Neural cell (in vitro differentiated cells): ENCODE data around the gene SMCHD1.

Source experiments
- CTCF ChIP-seq: fragments of 450-650 bp; IDR thresholded peaks from 2 replicates; pipeline ENCODE4 v1.5.1; 2014; ENCODE audit warnings: antibody characterized with exemption, mild to moderate bottlenecking, moderate library complexity; ENCODE audit not compliant: poor library complexity, severe bottlenecking
- EP300 ChIP-seq: fragments of 450-650 bp; conservative IDR thresholded peaks from 2 replicates; pipeline ENCODE4 v1.6.1; 2014; ENCODE audit warnings: antibody characterized with exemption, mild to moderate bottlenecking, moderate library complexity; ENCODE audit not compliant: poor library complexity, severe bottlenecking
- EZH2 ChIP-seq: fragments of 200-600, 300-800 bp; shearing (Covaris generic), sonication (generic); IDR thresholded peaks from 2 replicates; pipeline ENCODE4 v1.6.1; 2014; ENCODE audit warnings: antibody characterized with exemption, low read length, borderline replicate concordance, mild to moderate bottlenecking; ENCODE audit not compliant: insufficient read depth, poor library complexity, severe bottlenecking
- POLR2AphosphoS5 ChIP-seq: IDR thresholded peaks from 2 replicates; pipeline ENCODE4 v1.6.1; 2012
- RAD21 ChIP-seq: fragments of 450-650 bp; conservative IDR thresholded peaks from 2 replicates; pipeline ENCODE4 v1.6.1; 2014; ENCODE audit warnings: antibody characterized with exemption, mild to moderate bottlenecking, moderate library complexity
- SMC3 ChIP-seq: fragments of 450-650 bp; conservative IDR thresholded peaks from 2 replicates; pipeline ENCODE4 v1.6.1; 2014; ENCODE audit warnings: antibody characterized with exemption, mild to moderate bottlenecking, moderate library complexity; ENCODE audit not compliant: poor library complexity
- TAF1 ChIP-seq: IDR thresholded peaks from 2 replicates; pipeline ENCODE4 v1.6.1; 2012; ENCODE audit warnings: low read depth

DNA sequence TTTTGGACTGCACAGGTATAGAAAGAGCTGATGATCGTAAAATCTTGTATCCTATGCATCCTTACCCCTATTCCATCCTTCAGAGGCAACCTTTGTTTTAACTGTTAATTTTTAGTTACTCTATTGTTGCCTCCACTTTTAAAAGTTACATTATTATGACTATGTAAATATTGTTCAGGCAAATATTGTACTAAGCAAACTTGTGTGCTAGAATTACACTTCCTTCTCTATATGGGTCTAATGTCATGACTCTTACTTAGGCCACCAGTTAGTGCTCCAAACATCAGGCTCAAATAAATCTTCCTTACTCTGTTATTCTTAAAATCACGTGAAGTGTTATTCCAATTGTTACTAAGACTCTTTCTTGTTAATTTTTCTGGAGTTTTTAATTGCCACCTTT lies 143.8 kb downstream of the SMCHD1 start:
- TF ChIP-seq CTCF (no peak), RAD21 (no peak), SMC3 (no peak), EZH2 (no peak), POLR2AphosphoS5 (no peak), EP300 (no peak), TAF1 (no peak)
